SU-DHL-6 (cell line): Measurements from ENCODE around the gene YWHAQ.

Source experiments
- H2AFZ ChIP-seq: fragments of 200-600 bp; sonication (generic); 2 replicates; pipeline ENCODE4 v1.6.1; 2014; ENCODE audit warnings: low read depth, mild to moderate bottlenecking, moderate library complexity, mixed read lengths, antibody characterized with exemption, low read length; ENCODE audit not compliant: severe bottlenecking
- H3F3A ChIP-seq: fragments of 200-600 bp; shearing (Covaris generic); 2 replicates; pipeline ENCODE4 v1.6.0; 2016; ENCODE audit warnings: antibody characterized with exemption, mild to moderate bottlenecking; ENCODE audit not compliant: insufficient read depth
- H3K27ac ChIP-seq: fragments of 200-600 bp; sonication (generic); 2 replicates; pipeline ENCODE4 v1.5.1; 2016; ENCODE audit warnings: low read depth, mild to moderate bottlenecking, low read length, moderate library complexity, mixed read lengths
- H3K27me3 ChIP-seq: fragments of 200-600 bp; sonication (generic), shearing (Covaris generic); 2 replicates; pipeline ENCODE4 v1.6.0; 2014; ENCODE audit warnings: mild to moderate bottlenecking, low read length
- H3K36me3 ChIP-seq: fragments of 200-600 bp; sonication (generic); 2 replicates; pipeline ENCODE4 v1.6.1; 2014; ENCODE audit warnings: mild to moderate bottlenecking, low read length, mixed read lengths
- H3K4me2 ChIP-seq: fragments of 300-600, 200-600 bp; shearing (Covaris generic), sonication (generic); 2 replicates; pipeline ENCODE4 v1.6.0; 2014; ENCODE audit warnings: low read length, low read depth, mild to moderate bottlenecking; ENCODE audit not compliant: poor library complexity, severe bottlenecking
- H3K4me3 ChIP-seq: fragments of 200-600 bp; sonication (generic); 2 replicates; pipeline ENCODE4 v1.5.1; 2014; ENCODE audit warnings: antibody characterized with exemption, low read length, mild to moderate bottlenecking, mixed read lengths; ENCODE audit not compliant: insufficient read depth, poor library complexity, severe bottlenecking
- H3K79me2 ChIP-seq: fragments of 200-600 bp; sonication (generic); 2 replicates; pipeline ENCODE4 v1.6.1; 2014; ENCODE audit warnings: mild to moderate bottlenecking, low read length, moderate library complexity; ENCODE audit not compliant: insufficient read depth
- H3K9ac ChIP-seq: fragments of 200-600 bp; sonication (generic); 2 replicates; pipeline ENCODE4 v1.7.0; 2014; ENCODE audit warnings: mild to moderate bottlenecking, low read length
- H3K9me2 ChIP-seq: fragments of 200-600 bp; sonication (generic); replicated peaks from 2 replicates; pipeline ENCODE4 v1.6.1; 2014; ENCODE audit warnings: low read length; ENCODE audit not compliant: insufficient read depth
- H3K9me3 ChIP-seq: fragments of 200-600 bp; sonication (generic); 2 replicates; pipeline ENCODE4 v1.6.1; 2014; ENCODE audit warnings: low read length, mixed read lengths; ENCODE audit not compliant: insufficient read depth
- H4K20me1 ChIP-seq: fragments of 200-600 bp; sonication (generic); 2 replicates; pipeline ENCODE4 v1.6.1; 2014; ENCODE audit warnings: low read depth, mild to moderate bottlenecking, antibody characterized with exemption, low read length, moderate library complexity, mixed read lengths
- EZH2phosphoT487 ChIP-seq: fragments of 200-600 bp; sonication (generic), shearing (Covaris generic); conservative IDR thresholded peaks from 2 replicates; pipeline ENCODE4 v1.6.1; 2018; ENCODE audit warnings: mild to moderate bottlenecking, antibody characterized with exemption, low read length, moderate library complexity, mixed read lengths
- TF ChIP-seq, protein P1 (sequence below): fragments of 200-600 bp; sonication (generic); IDR thresholded peaks from one replicate; pipeline ENCODE4 v1.5.1; 2017; ENCODE audit warnings: antibody characterized with exemption, mild to moderate bottlenecking, low read length, moderate library complexity; ENCODE audit not compliant: insufficient read depth, poor library complexity, severe bottlenecking

The YWHAQ gene

DNA sequence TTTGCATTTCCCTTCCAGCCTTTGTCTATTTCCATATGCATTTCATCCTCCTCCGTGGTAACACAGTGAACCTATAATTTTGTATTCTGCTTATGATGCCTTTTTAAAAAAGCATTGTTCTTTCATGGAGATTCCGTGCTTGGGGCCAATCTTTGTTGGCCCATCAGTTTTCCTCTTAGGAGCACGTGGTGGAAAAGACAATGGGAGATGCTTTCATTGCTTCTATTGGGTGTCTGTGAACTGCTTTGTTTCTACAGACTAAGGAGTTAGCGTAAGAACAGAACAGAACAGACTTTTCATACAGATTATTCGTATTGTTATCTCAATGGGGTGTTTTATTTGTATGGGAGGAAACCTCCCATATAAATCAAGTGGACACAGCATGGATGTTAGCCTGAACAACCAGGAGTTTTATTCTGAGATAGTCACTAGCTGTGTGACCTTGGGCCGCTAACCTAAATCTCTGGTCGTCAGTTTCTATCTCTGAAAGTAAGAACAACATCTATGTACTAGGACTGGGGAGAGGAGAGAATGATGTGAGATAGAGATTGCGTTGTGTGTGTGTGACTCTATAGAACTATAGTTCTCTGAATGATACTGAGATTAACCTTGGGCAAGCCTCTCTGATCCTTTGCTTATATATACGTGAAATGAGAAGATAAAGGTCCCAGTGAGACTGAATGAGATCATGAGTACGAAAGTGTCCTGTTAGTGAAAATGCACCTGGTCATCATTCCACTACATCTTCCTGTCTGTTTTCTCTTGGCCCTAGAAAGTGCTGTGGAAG lies 22.9 kb upstream of the YWHAQ start:
- TF ChIP-seq EZH2phosphoT487: no peak
- TF ChIP-seq, protein P1, sequence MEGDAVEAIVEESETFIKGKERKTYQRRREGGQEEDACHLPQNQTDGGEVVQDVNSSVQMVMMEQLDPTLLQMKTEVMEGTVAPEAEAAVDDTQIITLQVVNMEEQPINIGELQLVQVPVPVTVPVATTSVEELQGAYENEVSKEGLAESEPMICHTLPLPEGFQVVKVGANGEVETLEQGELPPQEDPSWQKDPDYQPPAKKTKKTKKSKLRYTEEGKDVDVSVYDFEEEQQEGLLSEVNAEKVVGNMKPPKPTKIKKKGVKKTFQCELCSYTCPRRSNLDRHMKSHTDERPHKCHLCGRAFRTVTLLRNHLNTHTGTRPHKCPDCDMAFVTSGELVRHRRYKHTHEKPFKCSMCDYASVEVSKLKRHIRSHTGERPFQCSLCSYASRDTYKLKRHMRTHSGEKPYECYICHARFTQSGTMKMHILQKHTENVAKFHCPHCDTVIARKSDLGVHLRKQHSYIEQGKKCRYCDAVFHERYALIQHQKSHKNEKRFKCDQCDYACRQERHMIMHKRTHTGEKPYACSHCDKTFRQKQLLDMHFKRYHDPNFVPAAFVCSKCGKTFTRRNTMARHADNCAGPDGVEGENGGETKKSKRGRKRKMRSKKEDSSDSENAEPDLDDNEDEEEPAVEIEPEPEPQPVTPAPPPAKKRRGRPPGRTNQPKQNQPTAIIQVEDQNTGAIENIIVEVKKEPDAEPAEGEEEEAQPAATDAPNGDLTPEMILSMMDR: no peak
- Histone ChIP-seq H3K4me2 (no peak overlapping the region), H3K9ac (no peak overlapping the region), H3K27me3 (no peaks in the 10 kb centered on the region), H2AFZ (no peak overlapping the region), H3K4me3 (no peak overlapping the region), H4K20me1 (no peaks in the 10 kb centered on the region), H3K9me2 (no peaks in the 10 kb centered on the region), H3K27ac (no peak overlapping the region), H3F3A (no peaks in the 10 kb centered on the region), H3K9me3 (no peaks in the 10 kb centered on the region), H3K79me2 (no peaks in the 10 kb centered on the region), H3K36me3 (no peaks in the 10 kb centered on the region)

DNA sequence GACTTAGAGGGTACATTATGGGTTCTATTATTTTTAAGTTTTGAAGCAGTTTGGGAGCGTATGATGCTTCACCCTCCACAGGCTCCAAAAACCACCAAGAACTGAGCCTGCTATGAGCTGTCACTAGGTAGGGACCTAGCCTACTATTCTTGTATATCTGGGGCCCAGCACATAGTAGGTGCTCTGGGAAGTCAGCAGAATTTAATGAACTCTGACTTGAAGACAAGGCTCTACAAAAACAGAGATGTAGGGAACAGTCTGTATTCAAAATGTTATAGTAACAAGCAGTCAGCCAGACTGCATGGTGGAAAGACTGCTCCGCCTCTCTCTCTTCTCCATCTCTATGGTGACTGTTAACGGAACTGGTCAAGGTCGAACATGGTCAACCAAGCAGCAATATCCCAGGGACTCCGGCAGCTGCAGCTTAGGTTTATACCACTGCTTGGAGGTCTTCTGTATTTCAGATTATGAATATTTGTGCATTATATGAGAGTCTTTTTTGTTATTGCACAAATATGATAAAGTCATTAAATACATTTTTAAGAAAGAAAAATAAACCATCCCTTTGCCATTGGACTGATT lies 22.2 kb upstream of the YWHAQ start:
- Histone ChIP-seq H3K9me2 (no peaks in the 10 kb centered on the region), H4K20me1 (no peaks in the 10 kb centered on the region), H3K9ac (no peak overlapping the region), H3K79me2 (no peaks in the 10 kb centered on the region), H3K27ac (no peak overlapping the region), H3K27me3 (no peaks in the 10 kb centered on the region), H3K4me3 (no peak overlapping the region), H3F3A (no peaks in the 10 kb centered on the region), H3K4me2 (no peak overlapping the region), H2AFZ (no peak overlapping the region), H3K36me3 (no peaks in the 10 kb centered on the region), H3K9me3 (no peaks in the 10 kb centered on the region)
- TF ChIP-seq, protein P1: no peak
- no peak for TF ChIP-seq EZH2phosphoT487

DNA sequence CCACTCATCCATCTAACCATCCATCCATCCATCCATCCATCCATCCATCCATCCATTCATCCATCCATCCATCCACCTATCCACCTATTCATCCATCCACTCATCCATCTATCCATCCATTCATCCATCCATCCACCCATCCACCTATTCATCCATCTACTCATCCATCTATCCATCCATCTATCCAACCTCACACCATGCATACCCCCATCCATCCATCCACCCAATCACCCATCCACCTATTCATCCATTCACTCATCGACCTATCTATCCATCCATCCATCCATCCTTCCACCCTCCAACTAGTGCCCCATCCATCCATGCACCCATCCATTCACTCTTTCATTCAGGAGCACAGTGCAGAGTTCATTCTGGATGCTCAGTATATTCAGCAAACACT lies 21.5 kb upstream of the YWHAQ start:
- Histone ChIP-seq H3K4me3 (no peak overlapping the region), H3K79me2 (no peaks in the 10 kb centered on the region), H3K9ac (no peak overlapping the region), H3K36me3 (no peaks in the 10 kb centered on the region), H3F3A (no peaks in the 10 kb centered on the region), H3K27me3 (no peaks in the 10 kb centered on the region), H2AFZ (no peak overlapping the region), H3K27ac (no peak overlapping the region), H3K4me2 (no peak overlapping the region), H3K9me2 (no peaks in the 10 kb centered on the region), H3K9me3 (no peaks in the 10 kb centered on the region), H4K20me1 (no peaks in the 10 kb centered on the region)
- TF ChIP-seq, protein P1: no peak
- no peak for TF ChIP-seq EZH2phosphoT487
